ENCODE results near the gene ZNF615.

ZNF615 gene

DNA sequence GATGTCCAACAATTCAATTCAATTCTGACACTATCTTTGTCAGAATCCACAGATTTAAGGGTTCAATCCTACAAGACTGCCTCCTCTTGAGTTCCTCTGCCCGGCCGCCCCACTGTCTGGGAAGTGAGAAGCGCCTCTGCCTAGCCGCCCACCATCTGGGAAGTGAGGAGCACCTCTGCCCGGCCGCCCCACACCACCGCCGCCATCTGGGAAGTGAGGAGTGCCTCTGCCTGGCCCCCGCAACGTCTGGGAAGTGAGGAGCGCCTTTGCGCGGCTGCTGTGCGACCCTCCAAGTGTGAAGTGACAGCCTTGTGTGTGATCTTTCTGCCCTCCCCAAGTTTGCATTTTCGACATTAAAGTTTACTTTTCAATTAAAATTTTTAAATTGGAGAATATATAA is 14.2 kb upstream of the ZNF615 start:
- no peaks in the 10 kb centered on the region for H3K27me3 ChIP-seq (ENCODE audit: insufficient read depth, poor library complexity, severe bottlenecking)
- TF ChIP-seq, protein P1, sequence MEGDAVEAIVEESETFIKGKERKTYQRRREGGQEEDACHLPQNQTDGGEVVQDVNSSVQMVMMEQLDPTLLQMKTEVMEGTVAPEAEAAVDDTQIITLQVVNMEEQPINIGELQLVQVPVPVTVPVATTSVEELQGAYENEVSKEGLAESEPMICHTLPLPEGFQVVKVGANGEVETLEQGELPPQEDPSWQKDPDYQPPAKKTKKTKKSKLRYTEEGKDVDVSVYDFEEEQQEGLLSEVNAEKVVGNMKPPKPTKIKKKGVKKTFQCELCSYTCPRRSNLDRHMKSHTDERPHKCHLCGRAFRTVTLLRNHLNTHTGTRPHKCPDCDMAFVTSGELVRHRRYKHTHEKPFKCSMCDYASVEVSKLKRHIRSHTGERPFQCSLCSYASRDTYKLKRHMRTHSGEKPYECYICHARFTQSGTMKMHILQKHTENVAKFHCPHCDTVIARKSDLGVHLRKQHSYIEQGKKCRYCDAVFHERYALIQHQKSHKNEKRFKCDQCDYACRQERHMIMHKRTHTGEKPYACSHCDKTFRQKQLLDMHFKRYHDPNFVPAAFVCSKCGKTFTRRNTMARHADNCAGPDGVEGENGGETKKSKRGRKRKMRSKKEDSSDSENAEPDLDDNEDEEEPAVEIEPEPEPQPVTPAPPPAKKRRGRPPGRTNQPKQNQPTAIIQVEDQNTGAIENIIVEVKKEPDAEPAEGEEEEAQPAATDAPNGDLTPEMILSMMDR (IDR thresholded peaks at IDR 0.05; ENCODE audit: insufficient read depth, low read length), result no peak
- TF ChIP-seq GABPA (IDR thresholded peaks at IDR 0.05; ENCODE audit: low read depth) (no peak), REST (IDR thresholded peaks at IDR 0.05; ENCODE audit: insufficient replicate concordance, low read depth) (no peak), POLR2AphosphoS5 (IDR thresholded peaks at IDR 0.05; ENCODE audit: low read depth) (no peak), SPI1 (IDR thresholded peaks at IDR 0.05; ENCODE audit: borderline replicate concordance, low read depth) (no peak)
- no peak overlapping the region for H3K27ac ChIP-seq (replicated peaks)
- H3K4me3 ChIP-seq (replicated peaks; ENCODE audit: insufficient read depth, low read length), result no peak overlapping the region
- no peak for DNase-seq (ENCODE audit: low read depth in 1 of 2, low spot score in 1 of 2)

- DNase-seq (ENCODE audit: low read depth in 1 of 2, low spot score in 1 of 2), result no peak
- H3K27me3 ChIP-seq (ENCODE audit: insufficient read depth, poor library complexity, severe bottlenecking), result no peaks in the 10 kb centered on the region
These were observed 12.5 kb upstream of the ZNF615 start for GRCh38 chr19:52020506-52020905.

GRCh38 chr19:52010674-52011073 is 2.7 kb upstream of the ZNF615 start:
- no peak for TF ChIP-seq POLR2AphosphoS5 (IDR thresholded peaks at IDR 0.05; ENCODE audit: low read depth)
- TF ChIP-seq REST (IDR thresholded peaks at IDR 0.05; ENCODE audit: insufficient replicate concordance, low read depth), result no peak
- TF ChIP-seq SPI1 (IDR thresholded peaks at IDR 0.05; ENCODE audit: borderline replicate concordance, low read depth), result no peak
- TF ChIP-seq, protein P1 (IDR thresholded peaks at IDR 0.05; ENCODE audit: insufficient read depth, low read length), result no peak
- no peak for TF ChIP-seq GABPA (IDR thresholded peaks at IDR 0.05; ENCODE audit: low read depth)
- H3K27me3 ChIP-seq (ENCODE audit: insufficient read depth, poor library complexity, severe bottlenecking), result peaks cover 3% of the 10 kb centered on the region
- H3K4me3 ChIP-seq (replicated peaks; ENCODE audit: insufficient read depth, low read length), result no peak overlapping the region
- no peak overlapping the region for H3K27ac ChIP-seq (replicated peaks)
- no peak for DNase-seq (ENCODE audit: low read depth in 1 of 2, low spot score in 1 of 2)

More at GRCh38 chr19:52020506-52020905, 12.5 kb upstream of the ZNF615 start:
- no peak overlapping the region for H3K27ac ChIP-seq (replicated peaks)
- TF ChIP-seq GABPA (IDR thresholded peaks at IDR 0.05; ENCODE audit: low read depth) (no peak), POLR2AphosphoS5 (IDR thresholded peaks at IDR 0.05; ENCODE audit: low read depth) (no peak)
- TF ChIP-seq, protein P1 (IDR thresholded peaks at IDR 0.05; ENCODE audit: insufficient read depth, low read length), result no peak
- no peak overlapping the region for H3K4me3 ChIP-seq (replicated peaks; ENCODE audit: insufficient read depth, low read length)

DNA sequence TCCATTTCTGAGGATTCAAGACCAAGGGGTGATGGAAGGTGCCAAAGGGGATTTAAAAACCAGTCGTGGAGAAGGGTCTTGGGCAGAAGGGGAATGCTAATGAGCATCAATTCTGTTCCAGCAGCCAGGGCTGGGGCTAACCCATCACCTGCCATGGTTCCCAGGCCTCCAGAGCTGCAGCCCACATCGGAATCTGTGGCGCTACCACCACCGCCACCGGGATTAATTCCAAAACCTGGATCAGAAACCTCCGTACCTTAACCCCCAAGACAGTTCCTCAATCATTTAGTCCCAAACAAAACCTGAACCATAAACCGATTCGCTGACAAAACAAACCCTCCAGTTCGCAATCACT is 583 bp downstream of the ZNF615 start:
- DNase-seq (ENCODE audit: low read depth in 1 of 2, low spot score in 1 of 2), result no peak
- Histone ChIP-seq H3K27me3 (ENCODE audit: insufficient read depth, poor library complexity, severe bottlenecking) (no peaks in the 10 kb centered on the region), H3K27ac (replicated peaks) (peak overlapping the region; percentile 87), H3K4me3 (replicated peaks; ENCODE audit: insufficient read depth, low read length) (peak overlapping the region; percentile 92)
- TF ChIP-seq REST (IDR thresholded peaks at IDR 0.05; ENCODE audit: insufficient replicate concordance, low read depth), result no peak
- TF ChIP-seq, protein P1 (IDR thresholded peaks at IDR 0.05; ENCODE audit: insufficient read depth, low read length), result no peak
- no peak for TF ChIP-seq SPI1 (IDR thresholded peaks at IDR 0.05; ENCODE audit: borderline replicate concordance, low read depth)
- TF ChIP-seq POLR2AphosphoS5 (IDR thresholded peaks at IDR 0.05; ENCODE audit: low read depth), result no peak
- no peak for TF ChIP-seq GABPA (IDR thresholded peaks at IDR 0.05; ENCODE audit: low read depth)

All from HL-60 (cell line).